Measurements from ENCODE around the gene PDE11A.
A peak's percentile ranks its signal among the peaks of the same experiment; 100 is the strongest.

The PDE11A gene

GRCh38 chr2:177658309-177658708 lies 414.3 kb downstream of the PDE11A start:
- DNase-seq: no peak

DNA sequence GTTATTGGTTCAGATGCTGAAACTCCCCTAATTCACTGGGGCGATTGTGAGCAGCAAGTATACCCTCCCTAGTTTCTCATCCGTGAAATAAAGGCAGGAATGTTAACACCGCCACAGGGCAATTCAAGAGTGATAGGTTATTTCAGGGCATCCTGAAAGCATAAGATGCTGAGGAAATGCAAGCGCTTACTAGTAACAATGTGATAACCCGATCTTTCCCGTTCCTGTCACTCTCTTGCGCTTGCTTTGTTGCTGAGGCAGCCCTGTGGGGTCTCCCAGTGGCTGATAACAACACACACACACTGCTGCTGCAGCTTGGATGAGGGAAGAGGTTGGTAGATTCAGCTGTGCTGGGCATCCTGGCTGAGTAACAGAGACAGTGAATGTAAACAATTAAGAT lies 420.7 kb downstream of the PDE11A start:
- no peak for DNase-seq

GRCh38 chr2:177649568-177650518 lies 422.7 kb downstream of the PDE11A start:
- DNase-seq: no peak

- no peak for DNase-seq
Observed at GRCh38 chr2:177646791-177647190, 425.8 kb downstream of the PDE11A start.

DNA sequence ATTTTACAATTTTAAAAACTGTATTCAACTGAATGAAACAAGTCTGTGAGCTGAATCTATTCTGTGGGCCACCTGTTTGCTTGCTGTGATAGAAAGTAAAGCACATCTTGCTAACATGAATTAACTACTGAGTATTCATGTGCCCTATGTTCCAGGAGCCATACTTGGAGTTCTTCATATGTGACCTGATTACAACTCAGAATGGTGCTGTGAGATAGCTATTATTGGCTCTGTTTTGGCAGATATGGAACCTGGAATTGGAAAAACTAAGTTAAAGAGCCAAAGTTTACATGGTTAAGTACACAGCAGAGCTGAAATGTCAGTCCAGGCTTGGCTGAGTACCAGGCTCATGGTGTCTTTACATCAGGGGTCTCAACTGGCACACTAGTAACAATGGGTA lies 426.3 kb downstream of the PDE11A start:
- no peak for DNase-seq

- no peak for DNase-seq
Observed at GRCh38 chr2:177641331-177641730, 431.2 kb downstream of the PDE11A start.

GRCh38 chr2:177640423-177640822 lies 432.2 kb downstream of the PDE11A start:
- no peak for DNase-seq

- no peak for DNase-seq
Observed at GRCh38 chr2:177639262-177639914, 433.2 kb downstream of the PDE11A start.

- no peak for DNase-seq
Observed at GRCh38 chr2:177638507-177638906, 434.1 kb downstream of the PDE11A start.

DNA sequence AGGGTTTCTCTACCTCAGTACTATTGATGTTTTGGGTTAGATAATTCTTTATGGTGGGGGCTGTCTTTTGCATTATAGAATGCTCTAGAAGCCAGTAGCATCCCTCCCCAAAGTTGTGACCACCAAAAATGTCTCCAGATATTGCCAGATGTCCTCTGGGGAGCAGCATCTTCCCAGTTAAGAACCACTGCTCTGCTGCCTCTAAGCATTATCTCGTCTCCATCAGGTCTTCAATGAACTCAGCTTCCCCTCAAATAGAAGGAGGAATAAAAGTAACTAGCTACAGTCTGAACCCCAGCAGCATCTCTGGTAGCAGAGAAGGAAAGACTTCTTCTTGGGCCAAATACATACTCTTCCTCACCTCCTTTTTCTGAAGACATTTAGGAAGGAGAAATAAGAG lies 435.9 kb downstream of the PDE11A start:
- DNase-seq: no peak

DNA sequence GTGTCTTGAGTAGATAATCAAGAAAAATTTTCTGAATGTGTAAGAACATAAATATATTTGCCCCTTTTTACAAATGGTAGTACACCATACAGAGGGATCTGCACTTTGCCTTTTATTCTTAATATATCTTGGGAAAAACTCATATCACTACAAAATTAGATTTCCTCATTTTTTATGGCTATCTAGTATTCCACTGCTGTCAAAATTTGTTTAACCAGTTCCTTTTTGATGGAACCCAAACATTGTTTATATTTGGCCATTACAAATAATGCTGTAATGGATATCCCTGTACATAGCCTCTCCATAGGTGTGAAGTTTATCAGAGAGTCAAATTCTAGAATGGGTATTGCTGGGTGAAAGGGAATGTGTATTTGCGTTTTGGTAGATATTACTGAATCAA lies 436.9 kb downstream of the PDE11A start:
- DNase-seq: no peak

DNA sequence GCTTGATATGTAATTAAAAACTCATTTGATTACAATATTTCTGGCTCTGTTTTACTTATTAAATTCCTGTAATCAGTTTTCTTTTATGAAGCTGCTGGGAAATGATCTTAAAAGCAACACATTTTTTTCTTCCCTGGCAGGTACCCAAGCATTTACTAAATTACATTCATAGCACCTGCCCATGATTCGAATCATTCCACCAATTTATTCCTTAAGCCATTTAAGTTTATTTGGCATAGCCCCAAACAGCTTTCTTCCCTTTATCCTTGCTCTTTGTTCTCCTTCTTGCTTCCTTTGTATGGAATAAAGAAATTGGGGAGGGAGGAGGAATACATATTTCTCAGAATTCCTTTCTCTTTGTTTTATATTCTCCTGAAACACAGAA lies 438.7 kb downstream of the PDE11A start:
- no peak for DNase-seq

DNA sequence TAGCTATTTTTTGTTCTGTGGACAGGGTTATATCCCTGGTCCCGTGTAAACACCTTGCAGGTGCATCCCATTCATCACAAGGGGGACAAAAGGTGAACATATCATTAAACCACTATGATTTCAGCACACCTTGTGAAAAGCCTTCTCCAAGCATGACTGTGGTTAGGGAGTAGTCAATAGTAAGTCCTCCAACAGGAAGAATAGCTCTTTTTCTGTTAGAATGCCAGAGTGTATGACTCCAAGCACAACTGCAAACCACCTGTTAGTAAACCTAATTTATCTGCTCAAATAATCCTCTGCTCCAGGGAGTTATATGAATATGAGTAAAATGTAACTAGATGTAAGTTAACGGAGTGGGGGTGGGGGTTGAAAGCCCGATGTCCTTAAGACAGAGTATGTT lies 439.5 kb downstream of the PDE11A start:
- DNase-seq: no peak

DNA sequence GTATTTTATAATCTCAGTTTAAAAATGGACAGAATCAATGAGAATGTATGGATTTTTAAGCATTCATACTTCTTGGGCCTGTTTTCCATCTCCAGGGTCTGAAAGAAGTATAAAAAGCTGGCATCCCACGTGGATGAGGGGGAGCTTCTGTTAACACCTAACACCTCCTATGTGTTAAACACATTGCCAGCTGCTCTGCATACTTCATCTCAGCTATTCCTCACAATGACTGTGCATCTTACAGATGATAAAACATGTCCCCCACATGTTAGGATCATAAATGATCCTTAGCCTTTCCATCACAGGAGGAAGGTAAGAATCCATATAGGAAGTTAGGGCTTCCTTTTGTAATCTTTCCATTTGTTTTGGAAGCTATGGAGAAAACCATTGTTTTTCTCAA lies 440.9 kb downstream of the PDE11A start:
- no peak for DNase-seq

- no peak for DNase-seq
Observed at GRCh38 chr2:177629357-177630024, 443.1 kb downstream of the PDE11A start.

DNA sequence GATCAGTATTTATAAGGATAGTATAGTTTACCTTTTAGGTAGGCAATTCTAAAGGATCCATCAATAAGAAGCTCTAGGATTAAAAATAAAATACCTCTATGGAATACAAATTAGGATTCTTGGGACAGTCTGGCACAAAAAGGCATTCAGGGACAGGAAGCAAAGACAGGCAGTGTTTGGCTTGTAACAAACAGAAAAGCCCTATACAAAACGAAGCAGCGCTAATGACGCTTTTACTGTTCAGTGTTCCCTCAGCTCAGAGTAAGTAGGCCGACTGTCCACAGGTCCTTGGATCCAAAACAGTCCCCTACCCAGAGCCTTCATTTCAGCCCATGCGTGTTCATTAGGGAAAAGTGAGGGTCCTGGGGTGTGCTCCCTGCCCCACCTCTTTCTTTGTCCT lies 443.7 kb downstream of the PDE11A start:
- DNase-seq: no peak

DNA sequence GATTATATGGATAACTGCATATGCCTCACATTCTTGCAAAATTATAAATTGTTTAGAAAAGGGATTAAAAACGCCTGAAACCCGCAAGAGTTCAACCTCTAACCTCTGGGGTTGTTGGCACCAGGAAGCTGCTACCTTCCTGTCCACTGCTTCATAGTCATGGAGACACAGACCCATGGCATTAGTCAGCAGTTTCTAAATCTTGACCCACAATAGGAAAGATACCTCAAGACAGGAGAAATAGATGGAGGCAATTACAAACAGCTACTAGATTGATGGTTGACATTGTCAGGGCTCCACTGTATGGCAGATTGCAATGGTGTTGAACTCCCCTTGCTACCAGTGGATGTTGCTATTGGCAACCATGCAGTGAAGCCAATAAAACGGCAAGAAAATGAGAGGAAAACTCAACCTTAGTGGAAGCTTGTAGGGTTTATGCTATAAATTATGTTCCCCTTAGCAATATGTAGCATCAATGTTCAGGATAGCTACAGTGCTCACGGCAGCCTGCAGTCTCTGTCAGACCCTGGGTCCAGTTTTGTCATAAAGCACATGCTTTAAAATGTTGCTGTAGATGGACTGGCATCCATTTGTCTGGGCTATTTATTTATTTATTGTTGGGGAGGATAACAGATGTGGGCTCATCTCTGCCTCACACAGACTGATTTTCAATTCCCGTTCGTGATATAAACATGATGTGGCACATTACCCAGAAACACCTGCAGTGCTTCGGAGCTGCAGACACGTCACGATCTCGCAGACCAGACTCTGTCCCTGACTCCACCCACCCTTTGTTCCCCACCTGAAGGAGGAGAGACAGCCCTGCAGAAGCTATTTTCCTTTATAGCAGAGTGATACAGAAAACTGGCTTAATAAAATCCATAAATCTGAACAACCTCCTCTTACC lies 446.6 kb downstream of the PDE11A start:
- DNase-seq: no peak

- DNase-seq: no peak
Observed at GRCh38 chr2:177622521-177622920, 450.1 kb downstream of the PDE11A start.

DNA sequence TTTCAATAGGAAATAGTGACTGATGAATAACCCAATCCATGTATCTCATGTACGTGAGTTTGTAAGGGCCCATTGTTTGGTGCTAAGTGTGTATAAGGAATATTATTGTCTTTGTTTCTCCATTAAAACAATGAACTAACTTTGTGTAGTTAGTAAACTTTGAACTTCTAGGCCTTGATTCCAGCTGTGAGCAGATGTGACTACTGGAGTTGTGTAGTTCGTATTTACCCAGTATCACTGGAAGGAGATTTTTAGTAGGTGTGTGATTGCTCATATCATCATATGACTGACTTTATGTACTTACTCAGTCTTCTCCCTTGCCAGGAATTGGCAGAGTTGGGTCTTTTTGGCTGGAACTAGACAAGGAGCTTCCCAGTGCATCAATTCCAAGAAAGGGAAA lies 452.6 kb downstream of the PDE11A start:
- DNase-seq: no peak

GRCh38 chr2:177619461-177619860 lies 453.1 kb downstream of the PDE11A start:
- DNase-seq: no peak

- peak; percentile 93 for DNase-seq
Observed at GRCh38 chr2:177618255-177619253, 454.0 kb downstream of the PDE11A start.
